Activated CD4-positive, alpha-beta T cell treated with anti-CD3 and anti-CD28 coated beads, Interleukin-2, amount 10 ng/mL, durations not matched to agents 24 days and 14 days (primary cell): ENCODE results near the gene EHMT1. TPM values are rescaled to one million over a fixed set of nuclear protein-coding genes. Genes with fewer than 3 reads are reported as not detected.
A peak's percentile ranks its signal among the peaks of the same experiment; 100 is the strongest.

Experiments used
- DNase-seq: peaks from one replicate; pipeline ENCODE4 v3.0.0; 2022
- H3K27ac Mint-ChIP-seq: one replicate; pipeline ENCODE4 v1.8.0; 2022; ENCODE audit warnings: mild to moderate bottlenecking, mixed read lengths
- H3K27me3 Mint-ChIP-seq: one replicate; pipeline ENCODE4 v1.8.0; 2022; ENCODE audit warnings: mixed read lengths
- H3K36me3 Mint-ChIP-seq: one replicate; pipeline ENCODE4 v1.8.0; 2022; ENCODE audit warnings: low read depth, mild to moderate bottlenecking, mixed read lengths
- H3K4me1 Mint-ChIP-seq: one replicate; pipeline ENCODE4 v1.8.0; 2021; ENCODE audit warnings: mixed read lengths
- H3K4me3 Mint-ChIP-seq: one replicate; pipeline ENCODE4 v1.8.0; 2022; ENCODE audit warnings: mild to moderate bottlenecking, moderate library complexity, mixed read lengths
- H3K9me3 Mint-ChIP-seq: one replicate; pipeline ENCODE4 v1.8.0; 2021; ENCODE audit warnings: mixed read lengths
- intact Hi-C: fragments of 100-400 bp; cut with micrococcal nuclease; formaldehyde crosslinking; loops from one replicate; pipeline ENCODE4 v1.15.1; 2023
- total RNA-seq: library from RNA; stranded (reverse); gene quantifications from 2 replicates; pipeline ENCODE4 v1.2.3, GENCODE V29; 2022

EHMT1 gene
- total RNA-seq, 1 donor from 2014 or later = 99.4 TPM

GRCh38 chr9:137604345-137605086 lies 14.3 kb upstream of the EHMT1 start:
- Mint-ChIP-seq H3K4me3 (peak overlapping the region; percentile 40), H3K27me3 (no peaks in the 10 kb centered on the region), H3K4me1 (peaks cover 28% of the 10 kb centered on the region), H3K27ac (no peak overlapping the region), H3K36me3 (no peaks in the 10 kb centered on the region), H3K9me3 (no peaks in the 10 kb centered on the region)
- DNase-seq = no peak
- intact Hi-C loops = loop anchor here (1.0 kb wide), 4 partner anchors 14 to 145 kb away; partner anchors contain the start of genes MRPL41, NSMF and ZMYND19

DNA sequence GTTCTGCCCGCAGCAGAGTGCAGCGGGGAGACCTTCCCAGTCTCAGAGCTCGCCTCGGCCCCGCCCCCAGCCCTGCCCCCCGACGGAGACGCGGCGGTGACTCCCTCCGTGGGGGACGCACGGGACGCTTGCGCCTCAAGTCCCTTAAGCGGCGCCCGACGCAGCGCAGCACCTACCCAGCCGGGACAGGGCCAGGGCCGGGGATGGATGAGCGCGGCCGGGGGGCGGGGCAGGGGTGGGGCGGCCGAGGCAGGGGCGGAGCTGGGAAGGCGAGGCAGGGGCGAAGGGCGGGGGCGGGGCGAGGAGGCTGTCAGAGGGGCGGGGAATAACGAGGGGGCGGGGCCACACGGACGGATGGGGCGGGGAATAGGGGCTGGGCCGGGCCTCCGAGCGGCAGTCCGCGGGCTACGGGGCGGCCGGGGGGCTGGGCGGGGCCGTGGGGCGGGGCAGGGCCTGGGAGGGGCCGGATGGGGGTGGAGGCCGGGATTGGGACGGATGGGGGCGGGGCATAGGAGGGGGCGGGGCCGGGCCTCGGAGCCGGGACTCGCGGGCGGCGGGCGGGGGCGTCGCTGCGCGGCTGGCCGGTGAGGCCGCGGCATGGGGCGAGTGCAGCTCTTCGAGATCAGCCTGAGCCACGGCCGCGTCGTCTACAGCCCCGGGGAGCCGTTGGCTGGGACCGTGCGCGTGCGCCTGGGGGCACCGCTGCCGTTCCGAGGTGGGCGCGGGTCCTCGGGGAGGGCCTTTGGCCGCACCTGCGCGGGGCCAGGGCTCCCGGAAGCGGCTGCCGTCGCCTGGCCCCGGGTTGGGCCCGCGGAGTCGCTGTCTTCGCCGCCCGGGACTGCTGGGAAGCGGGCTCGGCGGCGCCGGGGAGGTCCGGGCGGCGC lies 13.4 kb upstream of the EHMT1 start, which contains the start of gene ARRDC1:
Gene ARRDC1, plus strand, starts transcription at position 566 of the 884 bp plus-strand sequence. Its CDS starts 32 bp downstream, at position 598.
- peak; percentile 96 for DNase-seq
- no peaks in the 10 kb centered on the region for H3K27me3 Mint-ChIP-seq
- H3K27ac Mint-ChIP-seq = peak within 1 kb of the TSS; percentile 65
- no peaks in the 10 kb centered on the region for H3K9me3 Mint-ChIP-seq
- H3K4me1 Mint-ChIP-seq = peaks cover 28% of the 10 kb centered on the region
- peak within 1 kb of the TSS; percentile 85 for H3K4me3 Mint-ChIP-seq
- intact Hi-C loops = loop anchor here (1.0 kb wide), 4 partner anchors 13 to 146 kb away; partner anchors contain the start of genes MRPL41, NSMF and ZMYND19
- no peaks in the 10 kb centered on the region for H3K36me3 Mint-ChIP-seq

DNA sequence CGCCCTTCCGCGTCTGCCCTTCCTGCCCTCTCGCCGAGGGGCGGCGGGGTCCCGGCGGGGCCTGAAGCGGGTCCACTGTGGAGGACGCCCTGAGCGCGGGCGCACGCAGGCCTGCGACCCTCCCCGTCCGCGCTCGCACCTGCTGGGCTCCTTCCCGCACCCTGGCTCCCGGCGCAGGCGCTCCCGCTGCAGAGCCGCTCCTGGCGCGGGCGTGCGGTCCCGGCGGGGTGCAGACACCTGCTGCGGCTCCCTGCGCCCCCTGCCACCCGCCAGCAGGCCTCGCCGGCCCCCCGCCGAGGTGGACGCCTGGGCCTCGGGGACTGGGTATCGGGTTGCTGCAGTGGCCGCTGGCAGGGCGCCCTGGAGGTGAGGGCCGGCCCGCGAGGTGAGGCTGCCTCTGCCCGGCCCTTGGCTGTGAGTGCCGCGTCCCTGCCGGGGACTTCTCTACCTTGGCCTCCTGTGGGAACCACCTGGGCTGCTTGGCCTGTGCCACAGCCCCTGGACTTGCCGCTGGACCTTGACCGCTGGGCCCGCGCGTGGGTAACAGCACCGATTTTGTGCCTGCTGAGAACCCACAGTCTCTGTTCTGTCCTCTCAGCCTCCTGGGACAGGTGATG lies 12.7 kb upstream of the EHMT1 start:
- no peak for DNase-seq
- no peaks in the 10 kb centered on the region for H3K36me3 Mint-ChIP-seq
- intact Hi-C loops = no loop called here
- H3K27ac Mint-ChIP-seq = peak overlapping the region; percentile 65
- H3K4me3 Mint-ChIP-seq = peak overlapping the region; percentile 85
- H3K9me3 Mint-ChIP-seq = no peaks in the 10 kb centered on the region
- H3K4me1 Mint-ChIP-seq = peaks cover 28% of the 10 kb centered on the region
- H3K27me3 Mint-ChIP-seq = no peaks in the 10 kb centered on the region

- DNase-seq = no peak
- intact Hi-C loops = no loop called here
- Mint-ChIP-seq H3K36me3 (no peaks in the 10 kb centered on the region), H3K27me3 (no peaks in the 10 kb centered on the region), H3K4me1 (peaks cover 30% of the 10 kb centered on the region), H3K9me3 (no peaks in the 10 kb centered on the region), H3K4me3 (peak overlapping the region; percentile 85), H3K27ac (peak overlapping the region; percentile 53)
Measured at GRCh38 chr9:137606734-137607138, 12.1 kb upstream of the EHMT1 start.

DNA sequence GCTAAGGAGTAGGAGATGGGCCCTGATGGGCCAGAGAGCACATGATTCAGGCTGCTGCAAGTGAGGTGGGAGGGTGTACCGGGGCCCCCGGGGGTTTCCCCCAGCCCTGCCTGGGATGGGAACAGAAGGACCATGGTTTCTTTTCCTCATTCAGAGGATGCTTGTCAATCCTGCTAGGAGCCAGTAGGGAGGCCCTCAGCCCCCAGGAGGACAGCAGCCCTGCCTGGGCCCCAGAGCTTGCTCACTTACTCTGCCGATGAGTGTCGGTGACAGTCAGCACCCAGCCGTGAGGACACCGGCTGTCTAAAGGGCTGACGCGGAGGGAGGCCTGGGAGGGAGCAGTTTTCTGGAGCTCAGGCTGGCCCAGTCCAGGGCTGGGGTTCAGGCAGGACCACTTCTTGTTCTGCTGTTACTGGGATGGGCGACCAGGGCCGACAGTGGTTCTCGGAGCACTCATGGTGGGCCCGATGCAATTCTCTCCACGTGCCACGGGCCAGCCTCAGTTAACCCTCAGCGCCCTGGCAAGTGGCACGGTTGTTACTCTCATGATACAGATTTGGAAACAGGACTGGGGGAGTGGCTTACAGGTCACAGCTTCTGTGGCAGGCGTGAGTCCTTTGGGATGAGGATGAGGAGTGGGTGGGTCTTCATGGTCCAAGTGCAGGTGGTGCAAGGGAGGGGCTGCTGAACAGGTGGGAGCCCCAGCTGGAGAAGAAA lies 11.5 kb upstream of the EHMT1 start:
- H3K4me3 Mint-ChIP-seq = peak overlapping the region; percentile 85
- no peaks in the 10 kb centered on the region for H3K9me3 Mint-ChIP-seq
- H3K4me1 Mint-ChIP-seq = peaks cover 30% of the 10 kb centered on the region
- H3K27me3 Mint-ChIP-seq = no peaks in the 10 kb centered on the region
- H3K27ac Mint-ChIP-seq = peak overlapping the region; percentile 53
- peak; percentile 60 for DNase-seq
- H3K36me3 Mint-ChIP-seq = no peaks in the 10 kb centered on the region
- intact Hi-C loops = no loop called here

GRCh38 chr9:137610944-137611343 lies 7.9 kb upstream of the EHMT1 start:
- Mint-ChIP-seq H3K27ac (peak overlapping the region; percentile 75), H3K4me3 (no peak overlapping the region), H3K4me1 (peaks cover 15% of the 10 kb centered on the region), H3K36me3 (peaks cover 8% of the 10 kb centered on the region), H3K9me3 (no peaks in the 10 kb centered on the region), H3K27me3 (no peaks in the 10 kb centered on the region)
- no peak for DNase-seq
- intact Hi-C loops = no loop called here

DNA sequence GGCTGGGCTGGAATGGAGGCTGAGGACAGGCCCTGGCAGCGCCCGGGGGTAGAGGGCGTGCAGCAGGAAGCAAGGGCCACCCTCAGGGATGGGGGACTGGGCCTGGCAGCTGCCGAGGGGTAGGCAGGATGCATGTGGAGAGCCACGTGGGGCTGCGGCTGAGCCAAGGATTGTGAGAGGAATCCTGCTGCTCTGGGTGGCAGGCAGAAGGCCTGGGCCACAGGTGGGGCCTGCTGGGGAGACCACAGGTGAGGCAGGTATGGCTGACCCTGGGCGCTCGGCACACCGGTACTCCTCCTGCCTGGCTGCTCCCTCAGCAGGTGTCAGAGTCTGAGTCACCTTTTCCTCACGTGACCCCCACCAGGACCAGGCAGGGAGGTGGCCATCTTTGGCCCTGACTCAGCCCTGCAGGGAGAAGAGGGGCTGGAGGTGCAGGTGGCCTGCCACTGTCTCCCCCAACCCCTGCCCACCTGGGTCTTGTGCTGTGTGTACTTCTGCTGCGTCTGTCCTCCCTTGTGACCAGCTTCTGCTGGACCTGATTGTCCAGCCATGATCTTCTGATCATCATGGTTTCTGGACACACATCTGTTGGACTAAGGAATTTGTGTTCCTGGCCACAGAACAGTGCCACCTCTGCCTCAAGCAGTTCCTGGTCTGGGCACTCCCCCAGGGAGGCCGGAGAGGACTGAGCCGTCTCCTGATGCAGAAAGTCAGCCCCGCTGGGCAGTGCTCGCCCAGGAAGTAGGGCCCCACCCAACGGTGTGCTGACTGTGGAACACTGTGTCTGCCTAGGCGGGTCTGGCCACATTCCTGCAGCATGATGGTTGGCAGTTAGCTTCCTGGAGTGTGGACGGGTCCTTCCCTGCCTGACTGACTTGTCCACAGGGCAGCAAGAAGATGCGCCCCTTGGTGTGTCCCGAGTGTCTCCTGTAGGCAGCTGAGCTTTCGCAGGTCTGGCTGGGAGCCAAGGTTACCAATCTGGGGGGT lies 6.9 kb upstream of the EHMT1 start:
- Mint-ChIP-seq H3K4me3 (no peak overlapping the region), H3K9me3 (no peaks in the 10 kb centered on the region), H3K27me3 (no peaks in the 10 kb centered on the region), H3K4me1 (peaks cover 9% of the 10 kb centered on the region), H3K27ac (peak overlapping the region; percentile 75), H3K36me3 (peaks cover 8% of the 10 kb centered on the region)
- DNase-seq = peak; percentile 60
- intact Hi-C loops = no loop called here

GRCh38 chr9:137612741-137613142 lies 6.1 kb upstream of the EHMT1 start:
- Mint-ChIP-seq H3K36me3 (peaks cover 14% of the 10 kb centered on the region), H3K27me3 (no peaks in the 10 kb centered on the region), H3K4me1 (peaks cover 9% of the 10 kb centered on the region), H3K4me3 (no peak overlapping the region), H3K27ac (no peak overlapping the region), H3K9me3 (no peaks in the 10 kb centered on the region)
- intact Hi-C loops = no loop called here
- DNase-seq = peak; percentile 58

- Mint-ChIP-seq H3K9me3 (no peaks in the 10 kb centered on the region), H3K4me3 (no peak overlapping the region), H3K27ac (no peak overlapping the region), H3K4me1 (peaks cover 12% of the 10 kb centered on the region), H3K27me3 (no peaks in the 10 kb centered on the region), H3K36me3 (peaks cover 14% of the 10 kb centered on the region)
- no peak for DNase-seq
- intact Hi-C loops = no loop called here
Measured at GRCh38 chr9:137613259-137613658, 5.5 kb upstream of the EHMT1 start.

- no peak overlapping the region for H3K27ac Mint-ChIP-seq
- H3K4me3 Mint-ChIP-seq = no peak overlapping the region
- intact Hi-C loops = no loop called here
- no peak for DNase-seq
- peaks cover 12% of the 10 kb centered on the region for H3K4me1 Mint-ChIP-seq
- no peaks in the 10 kb centered on the region for H3K27me3 Mint-ChIP-seq
- H3K9me3 Mint-ChIP-seq = no peaks in the 10 kb centered on the region
- H3K36me3 Mint-ChIP-seq = peaks cover 14% of the 10 kb centered on the region
Measured at GRCh38 chr9:137613738-137614523, 4.9 kb upstream of the EHMT1 start.

DNA sequence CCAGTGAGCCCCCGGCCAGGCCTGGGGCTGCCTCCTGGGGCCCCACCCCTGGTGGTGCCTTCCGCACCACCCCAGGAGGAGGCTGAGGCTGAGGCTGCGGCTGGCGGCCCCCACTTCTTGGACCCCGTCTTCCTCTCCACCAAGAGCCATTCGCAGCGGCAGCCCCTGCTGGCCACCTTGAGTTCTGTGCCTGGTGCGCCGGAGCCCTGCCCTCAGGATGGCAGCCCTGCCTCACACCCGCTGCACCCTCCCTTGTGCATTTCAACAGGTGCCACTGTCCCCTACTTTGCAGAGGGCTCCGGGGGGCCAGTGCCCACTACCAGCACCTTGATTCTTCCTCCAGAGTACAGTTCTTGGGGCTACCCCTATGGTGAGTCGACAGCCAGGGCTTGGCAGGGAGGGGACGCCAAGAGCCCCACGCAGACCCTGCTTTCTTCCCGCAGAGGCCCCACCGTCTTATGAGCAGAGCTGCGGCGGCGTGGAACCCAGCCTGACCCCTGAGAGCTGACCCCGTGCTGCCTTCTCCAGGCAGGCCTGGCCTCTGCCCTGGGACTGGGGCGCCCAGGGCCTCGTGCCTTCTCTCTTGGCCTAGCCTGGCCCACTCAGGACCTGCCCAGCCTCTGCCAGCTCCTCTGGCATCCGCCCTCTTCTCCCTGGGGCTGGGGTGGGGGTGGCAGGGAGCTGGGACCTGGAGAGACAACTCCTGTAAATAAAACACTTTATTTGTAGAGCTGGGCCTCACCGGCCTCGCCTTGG lies 4.0 kb upstream of the EHMT1 start:
- Mint-ChIP-seq H3K27me3 (no peaks in the 10 kb centered on the region), H3K9me3 (no peaks in the 10 kb centered on the region), H3K27ac (no peak overlapping the region), H3K4me1 (peaks cover 17% of the 10 kb centered on the region), H3K4me3 (no peak overlapping the region), H3K36me3 (peaks cover 14% of the 10 kb centered on the region)
- DNase-seq = no peak
- intact Hi-C loops = no loop called here
